ENCODE data around the gene EXOSC7.

- TF ChIP-seq CTCF (conservative IDR thresholded peaks at IDR 0.05) (no peak), ZFX (IDR thresholded peaks at IDR 0.05) (no peak)
Observed at GRCh38 chr3:45003859-45004258, 27.8 kb downstream of the EXOSC7 start.
